ENCODE measurements around the gene MSRB3.
"Not testable (repeated sequence)": the region's sequence is repeated elsewhere in the genome, so short reads cannot be mapped to it uniquely, and the experiment has no call there.

Gene MSRB3

GRCh38 chr12:65278576-65279368, at the start of gene MSRB3:
TSS of gene MSRB3 (plus strand) at chr12:65278683. CDS start at chr12:65308580, 29,897 bp downstream.
- DNase-seq = peak in 1 of 2 donors; percentile 19

GRCh38 chr12:65229441-65229840, 49.0 kb upstream of the MSRB3 start:
- no peak for DNase-seq

GRCh38 chr12:65232476-65233077, 45.9 kb upstream of the MSRB3 start:
- peak; percentile 17 to 58 for DNase-seq

- no peak for DNase-seq
These were observed 41.3 kb upstream of the MSRB3 start for GRCh38 chr12:65237153-65237552.

GRCh38 chr12:65238609-65239008, 39.9 kb upstream of the MSRB3 start:
- no peak for DNase-seq

- DNase-seq = no peak
These were observed 29.5 kb upstream of the MSRB3 start for GRCh38 chr12:65248656-65249633.

- no peak for DNase-seq
These were observed 26.0 kb upstream of the MSRB3 start for GRCh38 chr12:65252515-65252914.

- no peak for DNase-seq
These were observed 20.5 kb upstream of the MSRB3 start for GRCh38 chr12:65257986-65258385.

- no peak for DNase-seq
These were observed 19.0 kb upstream of the MSRB3 start for GRCh38 chr12:65259501-65259900.

- peak in 1 of 2 donors; percentile 22 for DNase-seq
These were observed 14.7 kb upstream of the MSRB3 start for GRCh38 chr12:65263777-65264176.

- DNase-seq = no peak
These were observed 12.1 kb upstream of the MSRB3 start for GRCh38 chr12:65266408-65266807.

GRCh38 chr12:65269603-65270002, 8.9 kb upstream of the MSRB3 start:
- DNase-seq = no peak

GRCh38 chr12:65274602-65275272, 3.7 kb upstream of the MSRB3 start:
- DNase-seq = no peak

GRCh38 chr12:65275627-65276026, 2.9 kb upstream of the MSRB3 start:
- DNase-seq = no peak

GRCh38 chr12:65276916-65277530, 1.5 kb upstream of the MSRB3 start:
- DNase-seq = no peak

GRCh38 chr12:65277994-65278575, 398 bp upstream of the MSRB3 start:
- DNase-seq = no peak

GRCh38 chr12:65279369-65280112, 1.1 kb downstream of the MSRB3 start:
- no peak for DNase-seq

GRCh38 chr12:65280306-65280705, 1.8 kb downstream of the MSRB3 start:
- no peak for DNase-seq

- DNase-seq = no peak
These were observed 4.4 kb downstream of the MSRB3 start for GRCh38 chr12:65282840-65283239.

GRCh38 chr12:65285532-65285931, 7.0 kb downstream of the MSRB3 start:
- not testable (repeated sequence) for DNase-seq

- no peak for DNase-seq
These were observed 8.9 kb downstream of the MSRB3 start for GRCh38 chr12:65287426-65287825.

Data from inflammatory macrophage treated with lipopolysaccharide for 1 hour (primary cell).